Activated CD4-positive, alpha-beta T cell treated with anti-CD3 and anti-CD28 coated beads for 36 hours (primary cell): ENCODE results near the gene MESP2. TPM values are rescaled to one million over a fixed set of nuclear protein-coding genes. Genes with fewer than 3 reads are reported as not detected.

ENCODE experiments used
- ATAC-seq: fragments of 200-7000 bp; cut with Tn5 transposase; one replicate; pipeline ENCODE4 v1.10.0; 2021; ENCODE audit warnings: mild to moderate bottlenecking, moderate library complexity
- CTCF ChIA-PET: fragments of 350-600 bp; sonication (Branson Sonifier 250); formaldehyde crosslinking; loops from one replicate; lab custom pipeline; 2021; ENCODE audit warnings: antibody characterized with exemption; lab: Charles Lee
- POLR2A ChIA-PET: fragments of 350-600 bp; sonication (Branson Sonifier 250); formaldehyde crosslinking; loops from one replicate; lab custom pipeline; 2021; ENCODE audit warnings: antibody characterized with exemption, inconsistent platforms; lab: Charles Lee
- DNase-seq: peaks from one replicate; pipeline ENCODE4 v3.0.0-alpha.2; 2020
- H3K27ac Mint-ChIP-seq: one replicate; pipeline ENCODE4 v1.8.0; 2021; ENCODE audit warnings: mixed read lengths
- H3K27me3 Mint-ChIP-seq: one replicate; pipeline ENCODE4 v1.8.0; 2021; ENCODE audit warnings: mixed read lengths
- H3K36me3 Mint-ChIP-seq: one replicate; pipeline ENCODE4 v1.8.0; 2021; ENCODE audit warnings: low read depth, mixed read lengths
- H3K4me1 Mint-ChIP-seq: one replicate; pipeline ENCODE4 v1.8.0; 2021; ENCODE audit warnings: mixed read lengths
- H3K4me3 Mint-ChIP-seq: one replicate; pipeline ENCODE4 v1.8.0; 2021; ENCODE audit warnings: mild to moderate bottlenecking, moderate library complexity, mixed read lengths
- H3K9me3 Mint-ChIP-seq: one replicate; pipeline ENCODE4 v1.8.0; 2021; ENCODE audit warnings: low read depth, mixed read lengths
- intact Hi-C, 2 experiments: fragments of 100-400 bp; cut with DNase I in 1 of 2; cut with micrococcal nuclease in 1 of 2; formaldehyde crosslinking; loops; one replicate each; pipeline versions ENCODE4 v1.14.2 to v1.15.1; 2022 to 2024; cut with DNase I, micrococcal nuclease
- total RNA-seq, 2 experiments: library from RNA; stranded (reverse); gene quantifications; one replicate each; pipeline ENCODE4 v1.2.3, GENCODE V29; 2021

The MESP2 gene
- total RNA-seq, 2 experiments from 2014 or later, result 0.14 to 0.30 TPM

DNA sequence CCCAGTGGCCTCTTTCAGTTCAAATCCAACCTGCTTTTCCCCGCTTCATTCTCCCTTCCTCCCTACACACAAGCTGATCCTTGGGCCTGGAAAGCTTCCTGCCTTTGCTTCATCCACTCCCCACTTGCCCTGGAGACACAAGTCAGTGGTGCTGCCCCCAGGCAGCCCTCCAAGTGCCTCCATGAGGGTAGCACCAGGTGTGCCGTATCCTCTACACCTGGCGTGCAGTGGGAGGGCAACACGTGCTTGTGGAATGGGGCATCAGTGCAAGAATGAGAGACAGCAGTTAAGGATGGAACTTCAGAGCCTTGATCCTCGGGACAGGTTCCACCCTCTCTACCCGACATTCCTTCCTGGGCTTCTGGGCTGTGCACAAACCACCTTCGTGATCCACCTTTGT is 34.7 kb downstream of the MESP2 start:
- no peaks in the 10 kb centered on the region for H3K9me3 Mint-ChIP-seq
- no peak overlapping the region for H3K27ac Mint-ChIP-seq
- ChIA-PET CTCF (no interaction called here), POLR2A (no interaction called here)
- ATAC-seq, result no peak
- peaks cover 7% of the 10 kb centered on the region for H3K36me3 Mint-ChIP-seq
- no peak for DNase-seq
- peaks cover 6% of the 10 kb centered on the region for H3K4me1 Mint-ChIP-seq
- H3K4me3 Mint-ChIP-seq, result no peak overlapping the region
- intact Hi-C loops, result no loop called here
- H3K27me3 Mint-ChIP-seq, result peaks cover 15% of the 10 kb centered on the region

DNA sequence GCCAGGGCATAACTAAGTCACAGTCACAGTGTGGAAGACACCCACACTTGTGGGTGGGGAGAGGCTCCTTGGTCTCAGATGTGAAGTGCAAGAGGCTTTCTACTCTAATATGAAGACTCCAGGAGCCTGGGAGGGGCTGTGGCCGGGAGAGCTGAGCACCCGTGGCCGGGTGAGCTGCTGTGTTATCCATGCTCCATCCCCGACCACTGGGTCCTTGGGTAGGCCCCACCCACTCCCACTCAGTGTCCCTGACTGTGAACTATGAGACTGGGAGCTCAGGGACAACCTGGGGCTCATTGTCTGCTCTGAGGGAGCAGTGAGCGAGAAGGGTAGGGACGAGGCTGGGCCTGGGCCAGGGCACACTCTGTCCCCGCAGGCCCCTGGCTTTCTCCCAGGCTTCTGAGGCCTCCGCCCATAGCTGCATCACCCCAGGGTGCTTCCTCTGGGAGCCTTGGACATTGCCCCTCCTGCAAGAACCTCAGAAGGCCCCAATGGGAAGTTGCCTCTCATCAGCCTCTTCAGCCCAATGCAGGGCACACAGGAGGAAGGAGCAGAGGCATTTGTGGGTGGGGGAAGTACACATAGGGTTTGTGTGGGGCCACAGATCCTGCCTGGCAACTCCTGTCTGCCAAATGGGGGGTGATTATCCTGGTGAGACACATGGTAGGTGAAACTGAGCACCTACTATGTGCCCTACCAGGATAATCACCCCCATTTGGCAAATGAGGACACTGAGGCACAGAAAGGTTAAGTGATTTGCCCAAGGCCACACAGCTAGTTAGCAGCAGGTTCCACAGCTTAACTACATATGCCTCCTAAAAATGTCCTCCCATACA is 36.1 kb downstream of the MESP2 start:
- CTCF ChIA-PET, result no interaction called here
- no peaks in the 10 kb centered on the region for H3K9me3 Mint-ChIP-seq
- no peak overlapping the region for H3K27ac Mint-ChIP-seq
- peaks cover 24% of the 10 kb centered on the region for H3K27me3 Mint-ChIP-seq
- DNase-seq (no peak), ATAC-seq (no peak)
- no peak overlapping the region for H3K4me3 Mint-ChIP-seq
- peaks cover 6% of the 10 kb centered on the region for H3K4me1 Mint-ChIP-seq
- intact Hi-C loops, result no loop called here
- POLR2A ChIA-PET, result interaction anchor here (0.6 kb wide), 1 partner anchor 219 kb away, joined by 3 read pairs; no protein-coding TSS in a partner anchor
- peaks cover 7% of the 10 kb centered on the region for H3K36me3 Mint-ChIP-seq

DNA sequence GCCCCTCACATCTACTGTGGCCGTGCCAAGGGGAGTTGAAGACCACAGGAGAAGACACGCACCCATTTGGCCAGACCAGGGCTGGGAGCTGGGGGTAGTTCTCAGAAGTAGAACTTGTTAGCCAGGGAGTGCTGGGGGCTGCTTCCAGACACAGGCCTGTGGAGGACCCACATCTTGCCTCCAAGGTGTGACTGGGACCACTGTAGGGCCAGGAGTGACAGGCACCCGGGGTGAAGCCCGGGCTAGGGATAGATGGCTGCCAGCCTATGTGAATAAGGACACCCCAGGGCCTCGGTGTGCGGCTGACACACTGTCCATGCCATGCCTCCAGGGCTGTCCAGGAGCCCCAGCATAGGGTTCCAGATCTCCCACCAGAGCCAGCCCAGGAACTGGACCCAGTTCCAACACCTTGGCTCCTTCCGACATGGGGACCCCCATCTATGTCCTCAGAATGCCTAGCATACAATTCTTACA is 36.8 kb downstream of the MESP2 start:
- Mint-ChIP-seq H3K36me3 (peaks cover 7% of the 10 kb centered on the region), H3K27ac (no peak overlapping the region), H3K4me3 (no peak overlapping the region), H3K27me3 (peaks cover 25% of the 10 kb centered on the region), H3K4me1 (peaks cover 6% of the 10 kb centered on the region), H3K9me3 (no peaks in the 10 kb centered on the region)
- ATAC-seq, result no peak
- ChIA-PET CTCF (interaction anchor here (0.7 kb wide), 1 partner anchor 40 kb away, joined by 3 read pairs; no protein-coding TSS in a partner anchor), POLR2A (interaction anchor here (0.6 kb wide), 1 partner anchor 218 kb away, joined by 3 read pairs; no protein-coding TSS in a partner anchor)
- intact Hi-C loops, result no loop called here
- DNase-seq, result no peak

DNA sequence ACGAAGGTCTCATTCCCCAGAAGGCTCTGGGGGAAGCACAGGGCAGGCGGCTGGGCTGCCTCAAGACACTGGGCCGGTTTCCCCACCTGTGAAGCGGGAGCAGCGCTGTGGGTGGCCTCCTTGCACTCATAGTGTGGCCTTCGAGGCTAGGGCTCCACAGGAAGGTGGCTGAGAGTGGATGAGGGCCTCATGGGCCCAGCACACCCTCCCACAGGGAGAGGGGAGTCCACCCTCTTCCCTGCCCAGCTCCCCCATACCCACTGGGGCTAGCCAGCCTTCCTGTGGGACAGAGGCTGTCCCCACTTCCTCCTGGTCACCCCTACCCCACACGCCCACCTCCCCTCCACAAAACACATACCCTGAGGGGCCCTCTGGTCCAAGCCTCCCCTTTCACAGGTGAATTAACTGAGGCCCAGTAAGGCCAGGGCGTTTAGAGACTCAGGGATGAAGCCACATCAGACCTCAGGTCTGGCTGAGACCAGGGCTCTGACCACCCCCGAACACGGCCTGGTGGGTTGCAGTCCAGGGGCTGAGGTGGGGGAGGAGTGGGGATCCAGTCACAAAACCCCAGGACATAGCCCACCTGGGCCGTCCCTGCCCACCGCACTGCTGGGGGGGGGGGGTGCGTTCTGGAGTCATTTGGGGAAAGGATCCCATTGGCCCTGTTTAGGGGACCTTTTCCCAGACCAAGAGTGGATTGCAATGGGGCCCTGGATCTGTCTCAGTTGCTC is 37.4 kb downstream of the MESP2 start:
- intact Hi-C loops, result no loop called here
- Mint-ChIP-seq H3K9me3 (no peaks in the 10 kb centered on the region), H3K4me1 (peaks cover 6% of the 10 kb centered on the region), H3K27me3 (peaks cover 29% of the 10 kb centered on the region), H3K27ac (no peak overlapping the region), H3K4me3 (peak overlapping the region; percentile 61), H3K36me3 (peaks cover 7% of the 10 kb centered on the region)
- POLR2A ChIA-PET, result interaction anchor here (0.6 kb wide), 1 partner anchor 218 kb away, joined by 3 read pairs; no protein-coding TSS in a partner anchor
- CTCF ChIA-PET, result interaction anchor here (0.7 to 1.0 kb wide), 2 partner anchors 10 to 39 kb away, joined by 3 read pairs; no protein-coding TSS in a partner anchor
- DNase-seq (no peak), ATAC-seq (no peak)

DNA sequence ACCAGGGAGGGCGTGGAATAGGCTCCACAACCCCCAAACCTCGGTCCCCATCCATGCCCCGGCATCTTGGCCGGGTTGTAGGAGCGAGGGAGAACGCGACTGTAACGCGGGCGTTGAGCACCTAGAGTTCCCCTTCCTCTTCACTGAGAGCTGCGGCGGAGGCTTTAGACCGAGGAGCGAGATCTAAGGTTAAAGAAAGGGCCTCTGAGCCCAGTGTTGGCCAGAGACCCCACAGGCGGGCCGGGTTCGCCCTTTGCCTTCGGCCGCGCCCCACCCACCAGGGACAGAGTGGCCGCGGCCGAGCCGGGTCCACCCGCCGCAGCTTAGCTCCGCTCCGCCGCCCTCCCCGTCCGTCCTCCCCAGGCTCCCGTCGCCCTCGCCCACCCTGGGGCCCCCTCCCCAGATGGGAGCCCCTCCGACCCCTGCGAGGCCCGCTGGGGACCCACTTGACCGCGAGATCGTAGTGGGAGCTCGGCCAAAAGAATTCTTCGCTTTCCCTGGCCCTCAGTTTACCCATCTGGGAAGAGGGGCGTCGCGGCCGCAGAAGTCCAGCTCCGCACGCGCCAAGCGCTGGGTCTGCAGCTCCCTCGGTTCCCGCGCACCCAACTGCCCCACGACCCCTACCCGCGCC is 38.1 kb downstream of the MESP2 start:
- ATAC-seq, result peak; percentile 26
- CTCF ChIA-PET, result interaction anchor here (0.6 to 1.0 kb wide), 2 partner anchors 11 to 162 kb away, joined by 3 read pairs; no protein-coding TSS in a partner anchor
- H3K4me1 Mint-ChIP-seq, result peaks cover 6% of the 10 kb centered on the region

DNA sequence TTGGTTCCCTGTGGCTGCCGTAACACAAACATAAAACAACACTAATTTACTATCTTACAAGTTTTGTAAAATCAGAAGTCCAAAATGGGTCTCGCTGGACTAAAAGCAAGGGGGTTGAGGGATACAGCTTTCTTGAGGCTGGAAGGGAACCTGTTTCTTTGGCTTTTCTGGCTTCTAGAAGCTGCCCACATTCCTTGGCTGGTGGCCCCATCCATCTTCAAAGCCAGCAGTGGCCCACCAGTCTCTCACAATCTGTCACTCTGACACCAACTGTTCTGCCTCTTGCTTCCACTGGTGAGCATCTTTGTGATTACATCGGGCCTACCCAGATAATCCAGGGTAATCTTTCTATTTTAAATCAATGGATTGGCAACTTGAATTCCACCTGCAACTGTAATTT is 39.6 kb downstream of the MESP2 start:
- H3K36me3 Mint-ChIP-seq, result peaks cover 7% of the 10 kb centered on the region
- POLR2A ChIA-PET, result no interaction called here
- intact Hi-C loops, result no loop called here
- CTCF ChIA-PET, result interaction anchor here (0.7 kb wide), 1 partner anchor 747 kb away, joined by 4 read pairs; no protein-coding TSS in a partner anchor
- ATAC-seq (no peak), DNase-seq (no peak)
- H3K4me3 Mint-ChIP-seq, result peak overlapping the region; percentile 61
- no peaks in the 10 kb centered on the region for H3K9me3 Mint-ChIP-seq
- H3K4me1 Mint-ChIP-seq, result peaks cover 6% of the 10 kb centered on the region
- peaks cover 33% of the 10 kb centered on the region for H3K27me3 Mint-ChIP-seq
- no peak overlapping the region for H3K27ac Mint-ChIP-seq

More for the DNA sequence above, 38.1 kb downstream of the MESP2 start:
- peaks cover 29% of the 10 kb centered on the region for H3K27me3 Mint-ChIP-seq
- intact Hi-C loops, result no loop called here
- no peaks in the 10 kb centered on the region for H3K9me3 Mint-ChIP-seq
- POLR2A ChIA-PET, result no interaction called here
- peak; percentile 23 for DNase-seq
- no peak overlapping the region for H3K27ac Mint-ChIP-seq
- H3K36me3 Mint-ChIP-seq, result peaks cover 7% of the 10 kb centered on the region
- peak overlapping the region; percentile 61 for H3K4me3 Mint-ChIP-seq

DNA sequence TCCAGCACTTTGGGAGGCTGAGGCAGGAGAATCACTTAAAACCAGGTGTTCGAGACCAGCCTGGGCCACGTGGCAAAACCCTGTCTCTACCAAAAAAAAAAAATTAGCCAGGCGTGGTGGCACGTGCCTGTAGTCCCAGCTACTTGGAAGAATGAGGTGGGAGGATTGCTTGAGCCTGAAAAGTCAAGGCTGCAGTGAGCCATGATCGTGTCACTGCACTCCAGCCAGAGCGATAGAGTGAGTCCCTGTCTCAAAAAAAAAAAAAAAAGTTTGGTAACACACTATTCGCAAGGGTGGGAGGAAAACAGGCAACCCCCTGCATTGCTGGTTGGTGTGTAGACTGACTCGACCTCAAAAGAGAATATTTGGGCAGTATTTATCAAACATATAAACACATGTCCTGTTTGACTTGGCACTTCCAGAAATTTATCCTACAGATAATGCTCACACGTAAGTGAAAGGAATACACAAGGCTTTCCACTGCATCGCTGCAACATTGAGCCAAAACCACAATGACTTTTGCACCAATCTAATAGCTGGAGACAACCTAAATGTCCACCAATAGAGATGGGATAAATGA is 41.7 kb downstream of the MESP2 start:
- no peak overlapping the region for H3K27ac Mint-ChIP-seq
- no peaks in the 10 kb centered on the region for H3K9me3 Mint-ChIP-seq
- peaks cover 7% of the 10 kb centered on the region for H3K36me3 Mint-ChIP-seq
- ChIA-PET POLR2A (no interaction called here), CTCF (interaction anchor here (0.6 kb wide), 1 partner anchor 80 kb away, joined by 3 read pairs; no protein-coding TSS in a partner anchor)
- DNase-seq (no peak), ATAC-seq (no peak)
- intact Hi-C loops, result no loop called here
- H3K27me3 Mint-ChIP-seq, result peaks cover 43% of the 10 kb centered on the region
- H3K4me1 Mint-ChIP-seq, result peaks cover 6% of the 10 kb centered on the region
- no peak overlapping the region for H3K4me3 Mint-ChIP-seq

DNA sequence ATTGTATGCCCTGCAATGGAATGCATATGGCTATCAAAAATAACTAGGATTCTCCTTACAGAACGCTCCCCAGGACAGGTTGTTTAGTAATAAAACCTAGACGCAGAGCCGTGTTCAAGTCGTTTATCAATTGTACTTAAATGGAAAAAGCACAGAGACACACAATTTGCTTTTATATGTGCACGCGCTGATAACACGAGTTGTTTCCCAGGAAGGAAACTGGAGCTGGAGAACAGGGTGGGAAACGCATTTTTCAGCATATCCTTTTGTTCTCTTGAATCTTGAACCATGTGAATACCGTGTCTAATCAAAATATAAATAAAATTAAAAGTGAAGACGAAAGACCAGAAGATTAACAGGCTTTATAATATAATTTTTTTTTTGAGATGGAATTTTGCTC is 42.2 kb downstream of the MESP2 start:
- ChIA-PET POLR2A (no interaction called here), CTCF (no interaction called here)
- Mint-ChIP-seq H3K36me3 (peaks cover 7% of the 10 kb centered on the region), H3K9me3 (no peaks in the 10 kb centered on the region), H3K4me3 (no peak overlapping the region), H3K27ac (no peak overlapping the region), H3K27me3 (peaks cover 43% of the 10 kb centered on the region), H3K4me1 (peaks cover 6% of the 10 kb centered on the region)
- no peak for ATAC-seq
- no peak for DNase-seq
- intact Hi-C loops, result no loop called here

DNA sequence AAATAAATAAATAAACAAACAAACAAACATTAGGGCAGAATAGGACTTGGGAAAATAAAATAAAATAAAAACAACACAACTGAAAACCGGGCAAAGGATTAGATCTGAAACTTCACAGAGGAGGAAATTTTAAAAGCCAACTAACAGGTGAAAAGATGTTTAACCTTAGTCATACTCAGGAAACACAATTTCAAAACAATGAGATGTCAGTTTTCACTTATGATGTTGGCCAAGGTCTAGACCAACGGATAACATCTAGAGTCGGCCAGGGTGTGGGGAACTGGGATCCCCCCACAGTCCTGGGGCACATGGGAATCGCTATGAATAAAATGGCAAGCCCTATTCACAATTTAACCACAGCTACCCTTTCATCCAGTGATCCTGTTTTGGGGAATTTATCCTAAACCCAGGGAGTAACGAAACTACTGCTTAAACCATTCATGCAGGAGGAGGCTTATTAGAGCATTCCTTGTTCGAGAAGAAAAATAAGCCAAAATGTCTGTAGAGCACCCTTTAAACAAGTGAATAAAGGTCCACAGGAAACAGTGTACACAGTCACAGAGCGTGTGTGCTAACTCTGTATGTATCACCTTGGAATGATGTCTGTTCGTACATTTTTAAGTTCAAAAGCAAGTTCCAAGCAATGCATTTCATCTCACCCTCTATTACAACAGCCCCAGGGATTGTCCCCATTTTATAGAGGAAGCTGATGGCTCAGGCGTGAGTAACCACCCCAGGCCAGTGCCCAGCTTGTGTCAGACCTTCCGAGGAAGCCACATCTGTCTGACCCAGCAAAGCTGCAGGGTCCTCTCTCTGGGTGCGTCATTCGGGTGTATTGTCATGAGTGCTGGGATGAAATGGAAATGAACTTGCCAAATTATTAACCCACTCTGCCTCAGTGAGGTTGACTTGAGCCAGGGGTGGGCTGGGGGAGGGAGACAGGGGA is 44.8 kb downstream of the MESP2 start:
- ChIA-PET CTCF (no interaction called here), POLR2A (no interaction called here)
- no peak overlapping the region for H3K4me3 Mint-ChIP-seq
- peaks cover 29% of the 10 kb centered on the region for H3K27me3 Mint-ChIP-seq
- no peaks in the 10 kb centered on the region for H3K36me3 Mint-ChIP-seq
- DNase-seq, result no peak
- no peaks in the 10 kb centered on the region for H3K9me3 Mint-ChIP-seq
- ATAC-seq, result peak; percentile 23
- intact Hi-C loops, result no loop called here
- H3K27ac Mint-ChIP-seq, result no peak overlapping the region
- H3K4me1 Mint-ChIP-seq, result no peaks in the 10 kb centered on the region

DNA sequence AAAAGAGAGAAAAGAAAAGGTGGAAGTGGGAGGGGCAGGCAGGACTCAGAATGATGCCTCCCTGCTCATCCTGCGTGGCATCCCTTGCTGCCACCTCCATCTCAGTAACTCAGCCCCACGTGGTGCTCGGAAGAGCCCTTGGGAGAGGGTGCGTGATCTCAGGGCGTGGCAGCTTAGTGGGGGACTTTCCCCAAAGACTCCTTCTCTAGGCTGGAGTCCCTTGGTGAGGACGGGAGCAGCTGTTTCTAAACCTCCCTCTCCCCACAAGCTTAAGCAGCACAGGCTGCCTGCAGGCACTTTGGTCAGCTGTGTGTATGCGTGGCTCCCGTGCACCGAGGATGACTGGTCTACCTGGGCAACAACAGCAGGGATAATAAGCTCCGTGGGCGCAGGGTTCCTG is 45.9 kb downstream of the MESP2 start:
- H3K27me3 Mint-ChIP-seq, result peaks cover 21% of the 10 kb centered on the region
- ChIA-PET POLR2A (no interaction called here), CTCF (no interaction called here)
- no peaks in the 10 kb centered on the region for H3K4me1 Mint-ChIP-seq
- intact Hi-C loops, result no loop called here
- no peaks in the 10 kb centered on the region for H3K9me3 Mint-ChIP-seq
- no peak overlapping the region for H3K27ac Mint-ChIP-seq
- DNase-seq (no peak), ATAC-seq (no peak)
- H3K36me3 Mint-ChIP-seq, result no peaks in the 10 kb centered on the region
- no peak overlapping the region for H3K4me3 Mint-ChIP-seq
